Lung (tissue), 12 donors: ENCODE results near the gene TWF2. TPM values are rescaled to one million over a fixed set of nuclear protein-coding genes. Genes with fewer than 3 reads are reported as not detected.

Source experiments
- ATAC-seq: fragments of 200-7000 bp; cut with Tn5 transposase; one replicate; pipeline ENCODE4 v1.9.1; 2020; ENCODE audit warnings: moderate number of reproducible peaks; ENCODE audit not compliant: insufficient read depth, low FRiP score
- DNase-seq, 3 donors: peaks; one replicate each; pipeline ENCODE4 v3.0.0-alpha.2; 2013 to 2017
- H3K27ac ChIP-seq, 2 donors: one replicate each; pipeline ENCODE4 v1.5.1; 2013; ENCODE audit warnings: mild to moderate bottlenecking in 2 of 2, moderate library complexity in 2 of 2, control low read depth in 1 of 2, inconsistent platforms in 1 of 2, low read depth in 1 of 2, low read length in 1 of 2
- H3K27me3 ChIP-seq, 3 donors: one replicate each; pipeline ENCODE4 v1.5.1; 2013; ENCODE audit warnings: low read length in 2 of 3; ENCODE audit not compliant: control insufficient read depth in 3 of 3, insufficient read depth in 3 of 3
- H3K36me3 ChIP-seq, 4 donors: one replicate each; pipeline ENCODE4 v1.5.1; 2013; ENCODE audit warnings: low read length in 4 of 4, mild to moderate bottlenecking in 1 of 4, moderate library complexity in 1 of 4; ENCODE audit not compliant: control insufficient read depth in 4 of 4, insufficient read depth in 4 of 4
- H3K4me1 ChIP-seq, 5 donors: one replicate each; pipeline ENCODE4 v1.5.1; 2013; ENCODE audit warnings: low read length in 5 of 5, mild to moderate bottlenecking in 2 of 5, moderate library complexity in 1 of 5; ENCODE audit not compliant: control insufficient read depth in 5 of 5, insufficient read depth in 5 of 5
- H3K4me3 ChIP-seq: one replicate; pipeline ENCODE4 v1.5.1; 2013; ENCODE audit warnings: mild to moderate bottlenecking, control low read depth, moderate library complexity
- H3K9ac ChIP-seq, 2 donors: one replicate each; pipeline ENCODE4 v1.5.1; 2013; ENCODE audit warnings: low read length in 2 of 2, control low read depth in 1 of 2; ENCODE audit not compliant: insufficient read depth in 1 of 2
- H3K9me3 ChIP-seq, 4 donors: one replicate each; pipeline ENCODE4 v1.5.1; 2013; ENCODE audit warnings: low read length in 3 of 4, mild to moderate bottlenecking in 1 of 4, moderate library complexity in 1 of 4; ENCODE audit not compliant: control insufficient read depth in 4 of 4, insufficient read depth in 3 of 4
- CTCF ChIP-seq: IDR thresholded peaks from 2 replicates; pipeline ENCODE4 v1.5.1; 2012; ENCODE audit warnings: mild to moderate bottlenecking; ENCODE audit errors: control extremely low read depth, extremely low read depth
- WGBS, 2 donors: extraction: QIAGEN DNeasy Blood & Tissue Kit; methylation state at CpG; one replicate each; pipeline ENCODE4 v1.1.7; 2013; 5-methylcytosine and 5-hydroxymethylcytosine counted together
- polyA plus RNA-seq, 2 donors: library from polyadenylated mRNA; stranded (reverse); fragments of 200-250 nt; gene quantifications; one replicate each; pipeline ENCODE4 v1.2.1, GENCODE V29; 2013
- total RNA-seq, 2 donors: library from RNA; depleted of rRNA in 1 of 2; stranded (reverse); fragments of >200 nt in 1 of 2; gene quantifications; one replicate each; pipeline ENCODE4 v1.2.1, GENCODE V29; 2014 to 2021
- donor health status: control.
- donor health status: control.
- donor health status: Bipolar disorder and iron deficiency.
- donor health status: healthy.
- donor health status: DM: yes; HTN: yes; CAD: no.

The TWF2 gene
- total and polyA plus RNA-seq, 4 donors = 25.7 to 104 (median 60.7) TPM

- no peak for ATAC-seq
- no peaks in the 10 kb centered on the region for H3K27me3 ChIP-seq
- no peak overlapping the region for H3K9ac ChIP-seq
- H3K9me3 ChIP-seq = no peaks in the 10 kb centered on the region
- no peak for TF ChIP-seq CTCF
- 89 to 90% methylated on average over 4 of the region's 4 CpGs for WGBS, 2 donors
- DNase-seq = no peak
- H3K27ac ChIP-seq = no peak overlapping the region
- peaks cover 54 to 63% (median 58%) of the 10 kb centered on the region in 4 donors for H3K36me3 ChIP-seq
- peaks cover 0 to 3% (median 0%) of the 10 kb centered on the region in 5 donors for H3K4me1 ChIP-seq
- no peak overlapping the region for H3K4me3 ChIP-seq
Observed at GRCh38 chr3:52256622-52257021, 17.7 kb upstream of the TWF2 start.

DNA sequence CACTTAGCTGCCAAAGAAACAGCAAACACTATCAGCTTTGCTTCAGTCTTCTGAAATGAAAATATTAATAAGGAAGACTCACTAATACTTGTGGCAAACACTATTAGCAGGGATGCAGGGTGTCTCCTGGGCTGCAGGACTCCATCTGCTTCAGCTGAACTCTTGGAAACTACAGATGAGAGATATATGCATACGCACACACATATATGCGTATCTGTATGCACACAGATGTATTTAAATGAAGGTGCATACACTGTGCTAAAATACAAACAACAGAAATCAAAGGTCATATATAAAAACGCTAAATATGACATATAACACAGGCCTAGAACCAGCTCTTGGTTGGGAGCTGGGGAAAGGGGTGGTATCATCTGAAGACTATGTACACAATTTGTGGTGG, 17.2 kb upstream of the TWF2 start:
- WGBS, 2 donors = 92 to 96% methylated on average over 3 of the region's 3 CpGs
- no peak for DNase-seq
- no peak overlapping the region for H3K9ac ChIP-seq
- H3K27me3 ChIP-seq = no peaks in the 10 kb centered on the region
- H3K4me1 ChIP-seq = peaks cover 0 to 3% (median 0%) of the 10 kb centered on the region in 5 donors
- TF ChIP-seq CTCF = no peak
- H3K27ac ChIP-seq = no peak overlapping the region
- H3K4me3 ChIP-seq = no peak overlapping the region
- ATAC-seq = no peak
- no peaks in the 10 kb centered on the region for H3K9me3 ChIP-seq
- peaks cover 50 to 65% (median 55%) of the 10 kb centered on the region in 4 donors for H3K36me3 ChIP-seq

- peaks cover 41 to 64% (median 51%) of the 10 kb centered on the region in 4 donors for H3K36me3 ChIP-seq
- H3K9me3 ChIP-seq = no peaks in the 10 kb centered on the region
- H3K4me3 ChIP-seq = no peak overlapping the region
- no peak for TF ChIP-seq CTCF
- no peak overlapping the region for H3K9ac ChIP-seq
- no peak overlapping the region for H3K27ac ChIP-seq
- no peaks in the 10 kb centered on the region for H3K27me3 ChIP-seq
- H3K4me1 ChIP-seq = peaks cover 0 to 3% (median 0%) of the 10 kb centered on the region in 5 donors
- DNase-seq = no peak
- ATAC-seq = no peak
- WGBS, 2 donors = 81 to 85% methylated on average over 9 of the region's 9 CpGs
Observed at GRCh38 chr3:52254608-52255007, 15.7 kb upstream of the TWF2 start.
